GM12891 (cell line): ENCODE results near the gene FKBP7.

Experiments used
- PAX5 ChIP-seq: IDR thresholded peaks from 2 replicates; pipeline ENCODE4 v1.6.1; 2011; ENCODE audit warnings: low read length, moderate library complexity, mild to moderate bottlenecking; ENCODE audit not compliant: insufficient read depth, severe bottlenecking
- POLR2A ChIP-seq: IDR thresholded peaks from 2 replicates; pipeline ENCODE4 v1.6.1; 2011; ENCODE audit warnings: low read depth, low read length, control low read depth
- POLR2AphosphoS5 ChIP-seq: IDR thresholded peaks from 2 replicates; pipeline ENCODE4 v1.6.1; 2011; ENCODE audit warnings: low read depth, low read length, control low read depth
- POU2F2 ChIP-seq: IDR thresholded peaks from 2 replicates; pipeline ENCODE4 v1.6.1; 2011; ENCODE audit warnings: low read depth, mild to moderate bottlenecking, control low read depth, low read length, moderate library complexity
- SPI1 ChIP-seq: IDR thresholded peaks from 2 replicates; pipeline ENCODE4 v1.6.1; 2011; ENCODE audit warnings: low read depth, low read length, control low read depth
- TAF1 ChIP-seq: IDR thresholded peaks from 2 replicates; pipeline ENCODE4 v1.6.1; 2011; ENCODE audit warnings: low read depth, low read length, control low read depth

DNA sequence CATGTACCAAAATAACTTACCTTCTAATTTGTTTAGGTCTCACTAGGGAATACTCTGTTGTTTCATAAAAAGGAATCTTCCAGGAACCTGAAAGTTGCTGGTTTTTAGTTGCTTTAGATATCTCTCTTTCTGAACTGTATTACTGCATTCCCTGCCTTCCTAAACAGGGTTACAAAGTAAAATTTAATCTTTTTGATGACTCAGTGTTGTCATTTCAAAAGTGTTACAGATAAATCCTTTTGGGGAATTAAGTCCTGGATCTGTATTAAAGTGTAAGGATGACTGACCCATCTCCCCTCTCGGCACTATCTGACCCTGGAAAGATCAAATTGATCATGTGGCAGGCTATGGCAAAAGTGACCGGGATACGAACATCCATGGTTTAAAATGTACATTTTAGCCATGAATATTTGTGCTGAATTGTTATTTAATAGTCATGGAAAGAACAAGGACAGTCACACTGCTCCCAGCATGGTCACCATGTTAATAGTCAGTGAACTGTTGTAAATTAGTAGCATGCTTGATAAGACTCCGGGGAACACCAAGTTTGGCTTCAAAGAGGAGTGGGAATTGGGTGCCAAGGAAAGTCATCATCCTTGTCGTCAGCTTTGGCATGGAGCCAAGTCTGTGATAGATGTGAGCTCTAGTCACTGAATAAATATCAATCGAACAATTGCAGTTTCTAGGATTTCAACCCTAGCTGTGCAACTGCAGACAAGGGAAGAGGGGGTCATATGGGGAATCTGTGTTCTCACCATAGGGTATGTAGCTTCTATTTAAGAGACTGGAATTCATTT is 6.0 kb upstream of the FKBP7 start:
- TF ChIP-seq POLR2AphosphoS5 (no peak), TAF1 (no peak), POLR2A (no peak), POU2F2 (no peak), PAX5 (no peak), SPI1 (no peak)
